HEK293T (cell line): ENCODE results near the gene AANAT.

Source experiments
- CTCF ChIA-PET: fragments of 350-600 bp; formaldehyde crosslinking; extraction: SDS; loops from one replicate; lab custom pipeline; 2021; ENCODE audit warnings: antibody characterized with exemption, inconsistent platforms; lab: Yijun Ruan, JAX
- POLR2A ChIA-PET: fragments of 350-600 bp; formaldehyde crosslinking; extraction: SDS; loops from one replicate; lab custom pipeline; 2020; ENCODE audit warnings: antibody characterized with exemption, inconsistent platforms; lab: Yijun Ruan, JAX
- DNase-seq: peaks from one replicate; pipeline ENCODE4 v3.0.0; 2012; ENCODE audit warnings: mixed read lengths; ENCODE audit errors: extremely low spot score
- ARNT ChIP-seq: fragments of 450-650 bp; IDR thresholded peaks from 2 replicates; pipeline ENCODE4 v1.6.1; 2017; ENCODE audit warnings: mild to moderate bottlenecking
- BHLHE40 ChIP-seq: fragments of 450-650 bp; IDR thresholded peaks from 2 replicates; pipeline ENCODE4 v1.6.1; 2016; ENCODE audit warnings: mild to moderate bottlenecking, moderate library complexity, borderline replicate concordance
- CTBP1 ChIP-seq: fragments of 450-650 bp; IDR thresholded peaks from 2 replicates; pipeline ENCODE4 v1.6.1; 2016; ENCODE audit warnings: borderline replicate concordance
- ELF4 ChIP-seq: fragments of 450-650 bp; IDR thresholded peaks from 2 replicates; pipeline ENCODE4 v1.6.1; 2017; ENCODE audit warnings: antibody characterized with exemption
- FOXA1 ChIP-seq: fragments of 450-650 bp; IDR thresholded peaks from 2 replicates; pipeline ENCODE4 v1.6.1; 2016; ENCODE audit warnings: mild to moderate bottlenecking
- FOXK2 ChIP-seq: fragments of 450-650 bp; IDR thresholded peaks from 2 replicates; pipeline ENCODE4 v1.6.1; 2016; ENCODE audit warnings: mild to moderate bottlenecking
- FOXM1 ChIP-seq: fragments of 450-650 bp; IDR thresholded peaks from 2 replicates; pipeline ENCODE4 v1.6.1; 2017; ENCODE audit warnings: mild to moderate bottlenecking, borderline replicate concordance
- HDGF ChIP-seq: fragments of 450-650 bp; IDR thresholded peaks from 2 replicates; pipeline ENCODE4 v1.6.1; 2017; ENCODE audit warnings: antibody characterized with exemption, borderline replicate concordance
- L3MBTL2 ChIP-seq: fragments of 450-650 bp; conservative IDR thresholded peaks from 2 replicates; pipeline ENCODE4 v1.6.1; 2016; ENCODE audit warnings: mild to moderate bottlenecking
- LEF1 ChIP-seq: fragments of 450-650 bp; IDR thresholded peaks from 2 replicates; pipeline ENCODE4 v1.6.1; 2017; ENCODE audit warnings: mild to moderate bottlenecking, borderline replicate concordance
- NFRKB ChIP-seq: fragments of 450-650 bp; IDR thresholded peaks from 2 replicates; pipeline ENCODE4 v1.6.1; 2016; ENCODE audit warnings: mild to moderate bottlenecking, moderate library complexity
- PKNOX1 ChIP-seq: fragments of 450-650 bp; IDR thresholded peaks from 2 replicates; pipeline ENCODE4 v1.6.1; 2016
- SP1 ChIP-seq: fragments of 450-650 bp; IDR thresholded peaks from 2 replicates; pipeline ENCODE4 v1.6.1; 2017
- SUZ12 ChIP-seq: fragments of 450-650 bp; IDR thresholded peaks from 2 replicates; pipeline ENCODE4 v1.6.1; 2016; ENCODE audit warnings: mild to moderate bottlenecking
- TARDBP ChIP-seq: fragments of 450-650 bp; IDR thresholded peaks from 2 replicates; pipeline ENCODE4 v1.6.1; 2016
- ZNF384 ChIP-seq: fragments of 450-650 bp; IDR thresholded peaks from 2 replicates; pipeline ENCODE4 v1.6.1; 2016

The AANAT gene

GRCh38 chr17:76444518-76445311 lies 22.7 kb upstream of the AANAT start:
- no peak for DNase-seq
- CTCF ChIA-PET: interaction anchor here (0.6 to 1.6 kb wide), 2 partner anchors 14 to 17 kb away, joined by 3 to 6 read pairs; no protein-coding TSS in a partner anchor
- POLR2A ChIA-PET: interaction anchor here (1.1 kb wide), 1 partner anchor 9 kb away, joined by 5 read pairs; no protein-coding TSS in a partner anchor
- TF ChIP-seq PKNOX1: no peak
- no peak for TF ChIP-seq FOXM1
- TF ChIP-seq SUZ12: no peak
- no peak for TF ChIP-seq NFRKB
- no peak for TF ChIP-seq CTBP1
- no peak for TF ChIP-seq ARNT
- no peak for TF ChIP-seq SP1
- no peak for TF ChIP-seq ELF4
- no peak for TF ChIP-seq FOXA1
- TF ChIP-seq FOXK2: no peak
- no peak for TF ChIP-seq TARDBP
- TF ChIP-seq HDGF: no peak
- TF ChIP-seq LEF1: no peak

- POLR2A ChIA-PET: no interaction called here
- CTCF ChIA-PET: interaction anchor here (0.8 to 1.6 kb wide), 2 partner anchors 13 to 37 kb away, joined by 4 to 6 read pairs; no protein-coding TSS in a partner anchor
- DNase-seq: no peak
- TF ChIP-seq FOXK2 (no peak), L3MBTL2 (no peak), LEF1 (no peak), SP1 (no peak), BHLHE40 (no peak), ELF4 (no peak), SUZ12 (no peak), CTBP1 (no peak), FOXA1 (no peak), PKNOX1 (no peak), FOXM1 (no peak)
Observed at GRCh38 chr17:76445697-76446448, 21.5 kb upstream of the AANAT start.

- no peak for TF ChIP-seq LEF1
- TF ChIP-seq HDGF: no peak
- TF ChIP-seq CTBP1: no peak
- POLR2A ChIA-PET: no interaction called here
- DNase-seq: no peak
- CTCF ChIA-PET: interaction anchor here (1.6 kb wide), 1 partner anchor 12 kb away, joined by 6 read pairs; no protein-coding TSS in a partner anchor
Observed at GRCh38 chr17:76446449-76447231, 20.8 kb upstream of the AANAT start.

- ChIA-PET POLR2A (no interaction called here), CTCF (interaction anchor here (0.5 to 1.5 kb wide), 2 partner anchors 43 to 126 kb away, joined by 3 to 7 read pairs; no protein-coding TSS in a partner anchor)
Observed at GRCh38 chr17:76447931-76448652, 19.3 kb upstream of the AANAT start.

GRCh38 chr17:76449126-76449525 lies 18.3 kb upstream of the AANAT start:
- ChIA-PET CTCF (interaction anchor here (1.5 kb wide), 1 partner anchor 44 kb away, joined by 3 read pairs; no protein-coding TSS in a partner anchor), POLR2A (interaction anchor here (0.6 to 1.5 kb wide), 2 partner anchors 14 to 35 kb away, joined by 3 read pairs; no protein-coding TSS in a partner anchor)
- no peak for TF ChIP-seq ELF4
- TF ChIP-seq BHLHE40: no peak
- TF ChIP-seq SP1: no peak
- TF ChIP-seq SUZ12: no peak
- no peak for TF ChIP-seq ZNF384
- no peak for TF ChIP-seq NFRKB
- no peak for TF ChIP-seq FOXM1
- no peak for TF ChIP-seq ARNT
- no peak for TF ChIP-seq LEF1
- TF ChIP-seq TARDBP: no peak
- TF ChIP-seq CTBP1: no peak
- no peak for TF ChIP-seq FOXA1
- TF ChIP-seq PKNOX1: no peak
- no peak for TF ChIP-seq HDGF
- no peak for TF ChIP-seq FOXK2
- no peak for TF ChIP-seq L3MBTL2
- no peak for DNase-seq

More at GRCh38 chr17:76447931-76448652, 19.3 kb upstream of the AANAT start:
- no peak for DNase-seq
- TF ChIP-seq ZNF384 (no peak), FOXM1 (no peak), LEF1 (no peak), ELF4 (no peak), HDGF (no peak), SP1 (no peak)
